Measurements from ENCODE around the gene CEMIP.

Gene CEMIP

GRCh38 chr15:80966431-80967197 is 187.4 kb downstream of the CEMIP start (continued):
- TF ChIP-seq ZNF449 (tag by site-specific recombination; IDR thresholded peaks at IDR 0.05), result no peak
- TF ChIP-seq ZNF560 (tag by site-specific recombination; IDR thresholded peaks at IDR 0.05; ENCODE audit: borderline replicate concordance), result no peak
- TF ChIP-seq ZNF514 (tag by site-specific recombination; IDR thresholded peaks at IDR 0.05), result no peak
- no peak for TF ChIP-seq ZNF48 (tag by site-specific recombination; IDR thresholded peaks at IDR 0.05)
- no peak for TF ChIP-seq ZNF677 (tag by site-specific recombination; IDR thresholded peaks at IDR 0.05)
- no peak for TF ChIP-seq ZNF184 (tag by site-specific recombination; IDR thresholded peaks at IDR 0.05)

- Histone ChIP-seq H3K4me3 (ENCODE audit: low read depth, low read length) (no peak overlapping the region), H3K9me3 (ENCODE audit: control insufficient read depth, insufficient read depth, low read depth, low read length) (no peaks in the 10 kb centered on the region), H3K36me3 (ENCODE audit: control insufficient read depth in 2 of 2, insufficient read depth in 1 of 2, low read length in 2 of 2) (peaks cover 0 to 12% of the 10 kb centered on the region in 2 experiments; a peak in 2 of 3 replicates), H3K27ac (ENCODE audit: extremely low read depth, low read depth, low read length) (no peak overlapping the region), H3K4me1 (ENCODE audit: control insufficient read depth, insufficient read depth, low read length) (no peaks in the 10 kb centered on the region)
- TF ChIP-seq ZNF202 (tag by site-specific recombination; IDR thresholded peaks at IDR 0.05; ENCODE audit: borderline replicate concordance) (no peak), ZNF544 (tag by site-specific recombination; IDR thresholded peaks at IDR 0.05) (no peak), MZF1 (tag by site-specific recombination; IDR thresholded peaks at IDR 0.05; ENCODE audit: borderline replicate concordance) (no peak), ZNF350 (tag by site-specific recombination; IDR thresholded peaks at IDR 0.05) (no peak), ZNF211 (tag by site-specific recombination; IDR thresholded peaks at IDR 0.05; ENCODE audit: low read depth) (no peak), ZNF549 (tag by site-specific recombination; IDR thresholded peaks at IDR 0.05) (no peak), ELK4 (IDR thresholded peaks at IDR 0.05; ENCODE audit: borderline replicate concordance, low read depth, low read length) (no peak), ZNF629 (tag by site-specific recombination; IDR thresholded peaks at IDR 0.05) (no peak), ZNF704 (tag by site-specific recombination; IDR thresholded peaks at IDR 0.05) (no peak), ZFP41 (tag by site-specific recombination; IDR thresholded peaks at IDR 0.05; ENCODE audit: borderline replicate concordance) (no peak), PBX3 (CRISPR knock-in tag; IDR thresholded peaks at IDR 0.05) (no peak)
- POLR2A ChIA-PET, result no interaction called here
- CTCF ChIA-PET, result interaction anchor here (1.5 to 8.4 kb wide), 9 partner anchors 10 to 512 kb away, joined by 3 to 137 read pairs (median 7); partner anchors contain the start of gene CEMIP
These were observed 188.3 kb downstream of the CEMIP start for GRCh38 chr15:80967451-80967850.

GRCh38 chr15:80967991-80968510 is 188.9 kb downstream of the CEMIP start:
- POLR2A ChIA-PET, result no interaction called here
- Histone ChIP-seq H3K9me3 (ENCODE audit: control insufficient read depth, insufficient read depth, low read depth, low read length) (no peaks in the 10 kb centered on the region), H3K36me3 (ENCODE audit: control insufficient read depth in 2 of 2, insufficient read depth in 1 of 2, low read length in 2 of 2) (peaks cover 0 to 12% of the 10 kb centered on the region in 2 experiments; a peak in 2 of 3 replicates), H3K27ac (ENCODE audit: extremely low read depth, low read depth, low read length) (no peak overlapping the region), H3K4me1 (ENCODE audit: control insufficient read depth, insufficient read depth, low read length) (no peaks in the 10 kb centered on the region), H3K4me3 (ENCODE audit: low read depth, low read length) (no peak overlapping the region)
- CTCF ChIA-PET, result interaction anchor here (0.7 to 8.4 kb wide), 16 partner anchors 9 to 512 kb away, joined by 3 to 137 read pairs (median 4); partner anchors contain the start of gene CEMIP
- TF ChIP-seq ZXDB (tag by site-specific recombination; IDR thresholded peaks at IDR 0.05) (no peak), SP3 (tag by site-specific recombination; IDR thresholded peaks at IDR 0.05) (no peak), ATF2 (tag by site-specific recombination; IDR thresholded peaks at IDR 0.05; ENCODE audit: low read depth) (no peak), ZBTB44 (tag by site-specific recombination; IDR thresholded peaks at IDR 0.05) (no peak), ZNF175 (tag by site-specific recombination; IDR thresholded peaks at IDR 0.05) (no peak), ZNF112 (tag by site-specific recombination; IDR thresholded peaks at IDR 0.05) (no peak), ELK4 (IDR thresholded peaks at IDR 0.05; ENCODE audit: borderline replicate concordance, low read depth, low read length) (no peak)

All from HEK293 (cell line).